ENCODE measurements around the gene ACOXL.
"Not testable (repeated sequence)": the region's sequence is repeated elsewhere in the genome, so short reads cannot be mapped to it uniquely, and the experiment has no call there.

ACOXL gene

GRCh38 chr2:110941226-110941625, 208.9 kb downstream of the ACOXL start:
- DNase-seq: no peak

GRCh38 chr2:110943070-110943634, 210.8 kb downstream of the ACOXL start:
- DNase-seq: no peak

GRCh38 chr2:110946902-110947301, 214.5 kb downstream of the ACOXL start:
- DNase-seq: no peak

GRCh38 chr2:110948027-110948674, 215.8 kb downstream of the ACOXL start:
- DNase-seq: no peak

- DNase-seq: no peak
These were observed 217.9 kb downstream of the ACOXL start for GRCh38 chr2:110950281-110950680.

GRCh38 chr2:110955045-110955444, 222.7 kb downstream of the ACOXL start:
- no peak for DNase-seq

GRCh38 chr2:110955556-110955955, 223.2 kb downstream of the ACOXL start:
- DNase-seq: no peak

GRCh38 chr2:110957293-110957692, 224.9 kb downstream of the ACOXL start:
- no peak for DNase-seq

- DNase-seq: no peak
These were observed 226.2 kb downstream of the ACOXL start for GRCh38 chr2:110958346-110959119.

GRCh38 chr2:110959198-110959597, 226.8 kb downstream of the ACOXL start:
- no peak for DNase-seq

GRCh38 chr2:110960281-110960680, 227.9 kb downstream of the ACOXL start:
- DNase-seq: no peak

GRCh38 chr2:110960954-110961353, 228.6 kb downstream of the ACOXL start:
- DNase-seq: no peak

GRCh38 chr2:110961643-110962042, 229.3 kb downstream of the ACOXL start:
- not testable (repeated sequence) for DNase-seq

GRCh38 chr2:110969696-110970095, 237.3 kb downstream of the ACOXL start:
- no peak for DNase-seq

- DNase-seq: no peak
These were observed 237.8 kb downstream of the ACOXL start for GRCh38 chr2:110970201-110970600.

GRCh38 chr2:110971811-110972210, 239.4 kb downstream of the ACOXL start:
- no peak for DNase-seq

- no peak for DNase-seq
These were observed 240.9 kb downstream of the ACOXL start for GRCh38 chr2:110973262-110973661.

- no peak for DNase-seq
These were observed 245.0 kb downstream of the ACOXL start for GRCh38 chr2:110977403-110977802.

- no peak for DNase-seq
These were observed 245.8 kb downstream of the ACOXL start for GRCh38 chr2:110978148-110978547.

- DNase-seq: no peak
These were observed 246.5 kb downstream of the ACOXL start for GRCh38 chr2:110978756-110979470.

- DNase-seq: no peak
These were observed 247.3 kb downstream of the ACOXL start for GRCh38 chr2:110979471-110980338.

GRCh38 chr2:110980339-110981062, 248.1 kb downstream of the ACOXL start:
- DNase-seq: no peak
